Left ventricle myocardium inferior (tissue), 1 donor: Measurements from ENCODE around the gene LRRFIP2. TPM values are rescaled to one million over a fixed set of nuclear protein-coding genes. Genes with fewer than 3 reads are reported as not detected.

Experiments
- DNase-seq: peaks from one replicate; pipeline ENCODE4 v3.0.0-alpha.2; 2020
- H3K27ac ChIP-seq: fragments of 200-600 bp; replicated peaks from 2 replicates; pipeline ENCODE4 v1.8.0; 2021
- H3K27me3 ChIP-seq: fragments of 200-600 bp; 2 replicates; pipeline ENCODE4 v1.8.0; 2021; ENCODE audit warnings: low read depth
- H3K36me3 ChIP-seq: fragments of 200-600 bp; 2 replicates; pipeline ENCODE4 v1.8.0; 2021
- H3K4me1 ChIP-seq: fragments of 200-600 bp; 2 replicates; pipeline ENCODE4 v1.8.0; 2021
- H3K4me3 ChIP-seq: fragments of 200-600 bp; 2 replicates; pipeline ENCODE4 v1.8.0; 2021; ENCODE audit warnings: mild to moderate bottlenecking, moderate library complexity
- H3K9me3 ChIP-seq: fragments of 200-600 bp; replicated peaks from 2 replicates; pipeline ENCODE4 v1.8.0; 2021
- CTCF ChIP-seq: fragments of 200-600 bp; IDR thresholded peaks from 2 replicates; pipeline ENCODE4 v1.8.0; 2021; ENCODE audit warnings: antibody characterized with exemption, mild to moderate bottlenecking, borderline replicate concordance
- intact Hi-C: fragments of 100-400 bp; cut with micrococcal nuclease; formaldehyde crosslinking; loops from one replicate; pipeline ENCODE4 v1.11.0; 2022
- total RNA-seq: library from RNA; stranded (reverse); fragmentation: NEBNext Ultra II Directional; extraction: Animal tissue kit (Norgen Biotek cat#: 25700); gene quantifications from one replicate; pipeline ENCODE4 v1.2.1, GENCODE V29; 2021
- donor health status: DM: no; HTN: yes; CAD: no; lungs with severe emphysema.

The LRRFIP2 gene
- total RNA-seq, 1 donor from 2014 or later: 155 TPM

GRCh38 chr3:37130984-37131859 lies 43.2 kb downstream of the LRRFIP2 start:
- H3K36me3 ChIP-seq: peaks cover 4% of the 10 kb centered on the region
- no peak overlapping the region for H3K4me3 ChIP-seq
- TF ChIP-seq CTCF: no peak
- H3K4me1 ChIP-seq: peaks cover 68% of the 10 kb centered on the region
- intact Hi-C loops: no loop called here
- no peaks in the 10 kb centered on the region for H3K27me3 ChIP-seq
- no peaks in the 10 kb centered on the region for H3K9me3 ChIP-seq
- peak overlapping the region; percentile 37 for H3K27ac ChIP-seq
- no peak for DNase-seq

GRCh38 chr3:37130448-37130847 lies 43.9 kb downstream of the LRRFIP2 start:
- H3K27me3 ChIP-seq: no peaks in the 10 kb centered on the region
- peaks cover 75% of the 10 kb centered on the region for H3K4me1 ChIP-seq
- H3K9me3 ChIP-seq: no peaks in the 10 kb centered on the region
- DNase-seq: no peak
- H3K36me3 ChIP-seq: peaks cover 4% of the 10 kb centered on the region
- no peak overlapping the region for H3K27ac ChIP-seq
- intact Hi-C loops: no loop called here
- H3K4me3 ChIP-seq: no peak overlapping the region
- no peak for TF ChIP-seq CTCF

- H3K27ac ChIP-seq: no peak overlapping the region
- DNase-seq: no peak
- H3K4me1 ChIP-seq: peaks cover 80% of the 10 kb centered on the region
- peaks cover 4% of the 10 kb centered on the region for H3K36me3 ChIP-seq
- no peaks in the 10 kb centered on the region for H3K9me3 ChIP-seq
- H3K27me3 ChIP-seq: no peaks in the 10 kb centered on the region
- intact Hi-C loops: no loop called here
- no peak overlapping the region for H3K4me3 ChIP-seq
- no peak for TF ChIP-seq CTCF
These were observed 44.5 kb downstream of the LRRFIP2 start for GRCh38 chr3:37129871-37130270.

- H3K4me3 ChIP-seq: no peak overlapping the region
- no peak for DNase-seq
- no peak for TF ChIP-seq CTCF
- H3K27ac ChIP-seq: no peak overlapping the region
- no peaks in the 10 kb centered on the region for H3K27me3 ChIP-seq
- H3K9me3 ChIP-seq: no peaks in the 10 kb centered on the region
- peaks cover 74% of the 10 kb centered on the region for H3K4me1 ChIP-seq
- peaks cover 4% of the 10 kb centered on the region for H3K36me3 ChIP-seq
- intact Hi-C loops: no loop called here
These were observed 47.0 kb downstream of the LRRFIP2 start for GRCh38 chr3:37127340-37127739.

- peaks cover 4% of the 10 kb centered on the region for H3K36me3 ChIP-seq
- TF ChIP-seq CTCF: no peak
- no peak for DNase-seq
- intact Hi-C loops: no loop called here
- no peaks in the 10 kb centered on the region for H3K9me3 ChIP-seq
- no peaks in the 10 kb centered on the region for H3K27me3 ChIP-seq
- no peak overlapping the region for H3K4me3 ChIP-seq
- H3K27ac ChIP-seq: no peak overlapping the region
- H3K4me1 ChIP-seq: peaks cover 69% of the 10 kb centered on the region
These were observed 47.5 kb downstream of the LRRFIP2 start for GRCh38 chr3:37126856-37127255.
